GM12878 (cell line): Measurements from ENCODE around the gene CCNYL1.
"Not testable (repeated sequence)": the region's sequence is repeated elsewhere in the genome, so short reads cannot be mapped to it uniquely, and the experiment has no call there.

Experiments
- BHLHE40 ChIP-seq, 2 experiments: fragments of 450-650 bp in 1 of 2; IDR thresholded peaks; 2 replicates each; pipeline ENCODE4 v1.6.1; 2011 to 2017; ENCODE audit warnings: low read depth in 2 of 2, borderline replicate concordance in 1 of 2, improper control_type of control experiment in 1 of 2, low read length in 1 of 2, mild to moderate bottlenecking in 1 of 2
- EP300 ChIP-seq, 2 experiments: fragments of 150-350 bp in 1 of 2; IDR thresholded peaks; 2 replicates each; pipeline ENCODE4 v1.6.1; 2011 to 2012; ENCODE audit warnings: low read depth in 2 of 2, low read length in 2 of 2, borderline replicate concordance in 1 of 2, improper control_type of control experiment in 1 of 2, inconsistent platforms in 1 of 2; ENCODE audit not compliant: control insufficient read depth in 1 of 2
- NR2C2 ChIP-seq: IDR thresholded peaks from 2 replicates; pipeline ENCODE4 v1.6.1; 2011; ENCODE audit warnings: borderline replicate concordance, low read depth; ENCODE audit not compliant: control insufficient read depth, insufficient read length
- POLR2A ChIP-seq: IDR thresholded peaks from 2 replicates; pipeline ENCODE4 v1.6.1; 2011; ENCODE audit warnings: low read depth, mild to moderate bottlenecking, low read length
- RAD21 ChIP-seq: IDR thresholded peaks from 2 replicates; pipeline ENCODE4 v1.6.1; 2011; ENCODE audit warnings: mild to moderate bottlenecking, low read depth, low read length, moderate library complexity; ENCODE audit not compliant: insufficient read depth
- RELA ChIP-seq: fragments of 450-650 bp; IDR thresholded peaks from 2 replicates; pipeline ENCODE4 v1.8.0; 2014; ENCODE audit warnings: borderline replicate concordance; ENCODE audit not compliant: partially characterized antibody
- TAF1 ChIP-seq: IDR thresholded peaks from 2 replicates; pipeline ENCODE4 v1.6.1; 2011; ENCODE audit warnings: mild to moderate bottlenecking, low read depth, low read length, borderline replicate concordance
- TARDBP ChIP-seq: IDR thresholded peaks from 2 replicates; pipeline ENCODE4 v1.6.1; 2016; ENCODE audit warnings: borderline replicate concordance
- TCF7 ChIP-seq: IDR thresholded peaks from 2 replicates; pipeline ENCODE4 v1.6.1; 2014; ENCODE audit warnings: antibody characterized with exemption, borderline replicate concordance
- TF ChIP-seq, protein P1 (sequence below): IDR thresholded peaks from 2 replicates; pipeline ENCODE4 v1.6.1; 2011; ENCODE audit warnings: low read depth, mild to moderate bottlenecking, low read length, moderate library complexity, borderline replicate concordance; ENCODE audit errors: extremely low read depth
- TF ChIP-seq, protein P2 (sequence below): IDR thresholded peaks from 2 replicates; pipeline ENCODE4 v1.6.1; 2012; ENCODE audit warnings: low read depth, low read length, improper control_type of control experiment
- TF ChIP-seq, protein P3 (sequence below): IDR thresholded peaks from 2 replicates; pipeline ENCODE4 v1.6.1; 2012; ENCODE audit warnings: low read depth, low read length, improper control_type of control experiment
- TF ChIP-seq, protein P4 (sequence below): fragments of 450-650 bp; IDR thresholded peaks from 2 replicates; pipeline ENCODE4 v1.6.1; 2017; ENCODE audit warnings: mild to moderate bottlenecking
- TF ChIP-seq, protein P5 (sequence below), 3 experiments: IDR thresholded peaks in 2 of 3; conservative IDR thresholded peaks in 1 of 3; 2 replicates each; pipeline ENCODE4 v1.5.1; 2011; ENCODE audit warnings: low read depth in 3 of 3, low read length in 3 of 3, mild to moderate bottlenecking in 3 of 3, control low read depth in 2 of 3, moderate library complexity in 2 of 3, inconsistent platforms in 1 of 3, mixed read lengths in 1 of 3; ENCODE audit not compliant: control insufficient read depth in 2 of 3, insufficient read depth in 1 of 3; ENCODE audit errors: extremely low read depth in 1 of 3

DNA sequence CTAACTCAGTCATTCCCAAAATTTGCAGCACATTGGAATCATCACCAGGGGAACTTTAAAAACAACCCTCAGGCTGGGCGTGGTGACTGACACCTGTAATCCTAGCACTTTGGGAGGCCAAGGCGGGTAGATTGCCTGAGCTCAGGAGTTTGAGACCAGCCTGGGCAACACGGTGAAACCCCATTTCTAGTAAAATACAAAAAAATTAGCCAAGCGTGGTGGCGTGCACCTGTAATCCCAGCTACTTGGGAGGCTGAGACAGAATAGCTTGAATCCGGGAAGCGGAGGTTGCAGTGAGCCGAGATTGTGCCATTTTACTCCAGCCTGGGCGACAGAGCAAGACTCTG is 24.0 kb downstream of the CCNYL1 start:
- TF ChIP-seq NR2C2; RELA; TARDBP; TCF7; POLR2A; BHLHE40 (IDR thresholded peaks at IDR 0.05; ENCODE audit: borderline replicate concordance in 1 of 2, low read depth in 2 of 2, low read length in 1 of 2); EP300 (IDR thresholded peaks at IDR 0.05; ENCODE audit: borderline replicate concordance in 1 of 2, control insufficient read depth in 1 of 2, low read depth in 2 of 2, low read length in 2 of 2); TAF1; RAD21: not testable (repeated sequence)
- TF ChIP-seq, protein P1, sequence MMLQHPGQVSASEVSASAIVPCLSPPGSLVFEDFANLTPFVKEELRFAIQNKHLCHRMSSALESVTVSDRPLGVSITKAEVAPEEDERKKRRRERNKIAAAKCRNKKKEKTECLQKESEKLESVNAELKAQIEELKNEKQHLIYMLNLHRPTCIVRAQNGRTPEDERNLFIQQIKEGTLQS = not testable (repeated sequence)
- TF ChIP-seq, protein P2, sequence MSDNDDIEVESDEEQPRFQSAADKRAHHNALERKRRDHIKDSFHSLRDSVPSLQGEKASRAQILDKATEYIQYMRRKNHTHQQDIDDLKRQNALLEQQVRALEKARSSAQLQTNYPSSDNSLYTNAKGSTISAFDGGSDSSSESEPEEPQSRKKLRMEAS = not testable (repeated sequence)
- TF ChIP-seq, protein P3, sequence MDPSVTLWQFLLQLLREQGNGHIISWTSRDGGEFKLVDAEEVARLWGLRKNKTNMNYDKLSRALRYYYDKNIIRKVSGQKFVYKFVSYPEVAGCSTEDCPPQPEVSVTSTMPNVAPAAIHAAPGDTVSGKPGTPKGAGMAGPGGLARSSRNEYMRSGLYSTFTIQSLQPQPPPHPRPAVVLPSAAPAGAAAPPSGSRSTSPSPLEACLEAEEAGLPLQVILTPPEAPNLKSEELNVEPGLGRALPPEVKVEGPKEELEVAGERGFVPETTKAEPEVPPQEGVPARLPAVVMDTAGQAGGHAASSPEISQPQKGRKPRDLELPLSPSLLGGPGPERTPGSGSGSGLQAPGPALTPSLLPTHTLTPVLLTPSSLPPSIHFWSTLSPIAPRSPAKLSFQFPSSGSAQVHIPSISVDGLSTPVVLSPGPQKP = not testable (repeated sequence)
- TF ChIP-seq, protein P4, sequence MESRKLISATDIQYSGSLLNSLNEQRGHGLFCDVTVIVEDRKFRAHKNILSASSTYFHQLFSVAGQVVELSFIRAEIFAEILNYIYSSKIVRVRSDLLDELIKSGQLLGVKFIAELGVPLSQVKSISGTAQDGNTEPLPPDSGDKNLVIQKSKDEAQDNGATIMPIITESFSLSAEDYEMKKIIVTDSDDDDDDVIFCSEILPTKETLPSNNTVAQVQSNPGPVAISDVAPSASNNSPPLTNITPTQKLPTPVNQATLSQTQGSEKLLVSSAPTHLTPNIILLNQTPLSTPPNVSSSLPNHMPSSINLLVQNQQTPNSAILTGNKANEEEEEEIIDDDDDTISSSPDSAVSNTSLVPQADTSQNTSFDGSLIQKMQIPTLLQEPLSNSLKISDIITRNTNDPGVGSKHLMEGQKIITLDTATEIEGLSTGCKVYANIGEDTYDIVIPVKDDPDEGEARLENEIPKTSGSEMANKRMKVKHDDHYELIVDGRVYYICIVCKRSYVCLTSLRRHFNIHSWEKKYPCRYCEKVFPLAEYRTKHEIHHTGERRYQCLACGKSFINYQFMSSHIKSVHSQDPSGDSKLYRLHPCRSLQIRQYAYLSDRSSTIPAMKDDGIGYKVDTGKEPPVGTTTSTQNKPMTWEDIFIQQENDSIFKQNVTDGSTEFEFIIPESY = not testable (repeated sequence)
- TF ChIP-seq, protein P5, sequence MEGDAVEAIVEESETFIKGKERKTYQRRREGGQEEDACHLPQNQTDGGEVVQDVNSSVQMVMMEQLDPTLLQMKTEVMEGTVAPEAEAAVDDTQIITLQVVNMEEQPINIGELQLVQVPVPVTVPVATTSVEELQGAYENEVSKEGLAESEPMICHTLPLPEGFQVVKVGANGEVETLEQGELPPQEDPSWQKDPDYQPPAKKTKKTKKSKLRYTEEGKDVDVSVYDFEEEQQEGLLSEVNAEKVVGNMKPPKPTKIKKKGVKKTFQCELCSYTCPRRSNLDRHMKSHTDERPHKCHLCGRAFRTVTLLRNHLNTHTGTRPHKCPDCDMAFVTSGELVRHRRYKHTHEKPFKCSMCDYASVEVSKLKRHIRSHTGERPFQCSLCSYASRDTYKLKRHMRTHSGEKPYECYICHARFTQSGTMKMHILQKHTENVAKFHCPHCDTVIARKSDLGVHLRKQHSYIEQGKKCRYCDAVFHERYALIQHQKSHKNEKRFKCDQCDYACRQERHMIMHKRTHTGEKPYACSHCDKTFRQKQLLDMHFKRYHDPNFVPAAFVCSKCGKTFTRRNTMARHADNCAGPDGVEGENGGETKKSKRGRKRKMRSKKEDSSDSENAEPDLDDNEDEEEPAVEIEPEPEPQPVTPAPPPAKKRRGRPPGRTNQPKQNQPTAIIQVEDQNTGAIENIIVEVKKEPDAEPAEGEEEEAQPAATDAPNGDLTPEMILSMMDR (IDR thresholded peaks at IDR 0.05 in 2 of 3, conservative IDR thresholded peaks at IDR 0.05 in 1 of 3; ENCODE audit: control insufficient read depth in 2 of 3, extremely low read depth in 1 of 3, insufficient read depth in 1 of 3, low read depth in 3 of 3, low read length in 3 of 3) = not testable (repeated sequence)
